BJ (cell line): ENCODE data around the gene DDAH2. TPM values are rescaled to one million over a fixed set of nuclear protein-coding genes. Genes with fewer than 3 reads are reported as not detected.

Source experiments
- CTCF ChIA-PET: fragments of 350-600 bp; formaldehyde crosslinking; extraction: SDS; loops from one replicate; lab custom pipeline; 2021; ENCODE audit warnings: antibody characterized with exemption, inconsistent platforms; lab: Yijun Ruan, JAX
- POLR2A ChIA-PET: fragments of 300-600 bp; sonication (Branson Sonifier 250); formaldehyde crosslinking; extraction: SDS; loops from one replicate; lab custom pipeline; 2021; ENCODE audit warnings: antibody characterized with exemption; lab: Charles Lee
- DNase-seq: peaks from one replicate; pipeline ENCODE4 v3.0.0-alpha.2; 2011; ENCODE audit warnings: low read depth
- H3K27me3 ChIP-seq: 2 replicates; pipeline ENCODE4 v1.6.0; 2011; ENCODE audit warnings: low read length; ENCODE audit not compliant: control insufficient read depth, insufficient read depth
- H3K36me3 ChIP-seq: 2 replicates; pipeline ENCODE4 v1.5.1; 2011; ENCODE audit warnings: low read length; ENCODE audit not compliant: control insufficient read depth, insufficient read depth
- H3K4me3 ChIP-seq: 2 replicates; pipeline ENCODE4 v1.5.1; 2011; ENCODE audit warnings: low read depth, mild to moderate bottlenecking, control low read depth, low read length
- CTCF ChIP-seq: IDR thresholded peaks from 2 replicates; pipeline ENCODE4 v1.5.1; 2011; ENCODE audit warnings: low read depth, mild to moderate bottlenecking, control low read depth, inconsistent platforms, low read length, moderate library complexity; ENCODE audit not compliant: insufficient read depth
- polyA plus RNA-seq: library from polyadenylated mRNA; depleted of rRNA; stranded (reverse); fragments of >200 nt; gene quantifications from 2 replicates; pipeline ENCODE4 v1.2.3, GENCODE V29; 2011

DDAH2 gene
- polyA plus RNA-seq, 1 experiment, result 69.5 TPM

- POLR2A ChIA-PET, result no interaction called here
- Histone ChIP-seq H3K4me3 (no peak overlapping the region), H3K36me3 (peaks cover 43% of the 10 kb centered on the region), H3K27me3 (no peaks in the 10 kb centered on the region)
- DNase-seq, result no peak
- no peak for TF ChIP-seq CTCF
- CTCF ChIA-PET, result interaction anchor here (2.1 kb wide), 1 partner anchor 11 kb away, joined by 12 read pairs; the partner anchor contains the start of gene LY6G5C
Measured at GRCh38 chr6:31692353-31692752, 36.7 kb downstream of the DDAH2 start.

- Histone ChIP-seq H3K36me3 (peaks cover 45% of the 10 kb centered on the region), H3K27me3 (no peaks in the 10 kb centered on the region), H3K4me3 (no peak overlapping the region)
- ChIA-PET POLR2A (no interaction called here), CTCF (interaction anchor here (1.6 to 2.1 kb wide), 2 partner anchors 10 to 38 kb away, joined by 6 to 12 read pairs; partner anchors contain the start of genes DDAH2 and LY6G5C)
- no peak for DNase-seq
- TF ChIP-seq CTCF, result no peak
Measured at GRCh38 chr6:31691564-31692108, 37.5 kb downstream of the DDAH2 start.

- ChIA-PET POLR2A (no interaction called here), CTCF (interaction anchor here (1.6 to 2.2 kb wide), 3 partner anchors 10 to 79 kb away, joined by 6 to 12 read pairs (median 8); partner anchors contain the start of genes DDAH2 and LY6G5C)
- TF ChIP-seq CTCF, result no peak
- Histone ChIP-seq H3K27me3 (no peaks in the 10 kb centered on the region), H3K36me3 (peaks cover 46% of the 10 kb centered on the region), H3K4me3 (no peak overlapping the region)
- no peak for DNase-seq
Measured at GRCh38 chr6:31691078-31691463, 38.0 kb downstream of the DDAH2 start.

GRCh38 chr6:31690231-31691077 lies 38.6 kb downstream of the DDAH2 start:
- no peak for DNase-seq
- H3K27me3 ChIP-seq, result no peaks in the 10 kb centered on the region
- peaks cover 49% of the 10 kb centered on the region for H3K36me3 ChIP-seq
- no peak for TF ChIP-seq CTCF
- ChIA-PET POLR2A (no interaction called here), CTCF (interaction anchor here (0.9 to 2.2 kb wide), 5 partner anchors 9 to 79 kb away, joined by 3 to 12 read pairs (median 6); partner anchors contain the start of genes ABHD16A, DDAH2 and LY6G5C)
- no peak overlapping the region for H3K4me3 ChIP-seq
